Measurements from ENCODE around the gene WDR31.
A peak's percentile ranks its signal among the peaks of the same experiment; 100 is the strongest.

The WDR31 gene

DNA sequence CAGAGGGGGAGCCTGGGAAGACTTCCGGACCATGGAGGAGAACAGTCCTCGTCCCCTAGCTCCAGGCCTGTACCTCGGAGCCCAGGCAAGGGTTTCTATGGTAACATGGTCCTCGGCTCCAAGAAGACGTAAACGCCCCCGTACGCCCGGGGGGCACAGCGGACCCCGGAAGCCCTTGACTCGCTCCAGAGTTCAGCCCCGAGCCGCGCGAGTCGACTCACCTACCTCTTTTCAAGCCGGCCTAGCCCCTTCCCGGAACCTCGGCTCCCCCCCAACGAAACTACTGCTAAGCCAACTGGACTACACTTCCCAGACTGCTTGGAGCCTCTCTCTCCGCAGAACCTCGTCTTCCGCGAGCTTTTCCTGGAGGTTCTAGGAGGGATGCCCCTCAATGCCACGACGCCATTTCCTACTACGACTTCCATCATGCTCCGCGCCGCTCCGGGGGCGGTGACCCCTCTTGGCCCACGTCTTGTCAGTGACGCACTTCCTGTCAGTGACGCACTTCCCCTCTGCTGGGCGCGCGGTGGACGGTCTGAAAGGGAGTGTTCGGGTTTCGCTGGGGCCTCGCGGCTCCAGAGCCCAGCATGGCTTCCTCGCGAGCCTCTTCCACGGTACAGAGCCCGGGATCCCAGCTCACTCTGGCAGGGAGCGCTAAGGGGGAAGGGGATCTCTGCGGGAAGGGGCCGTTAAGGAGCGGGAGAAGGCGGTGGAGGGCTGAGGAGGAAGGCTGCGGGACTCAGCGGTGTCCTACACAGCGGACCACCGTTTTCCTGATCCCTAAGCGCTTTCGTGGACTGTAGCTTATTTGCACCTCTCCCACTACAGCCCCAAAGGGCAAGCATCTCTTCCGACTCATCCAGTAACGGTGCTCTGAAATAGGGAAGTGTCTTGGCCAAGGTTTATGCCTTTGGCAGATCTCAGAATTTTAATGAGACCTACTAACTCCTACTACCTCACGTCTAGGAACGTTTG is 64.6 kb downstream of the WDR31 start, which contains the start of the genes CDC26 and PRPF4:
CDC26 (minus strand) TSS at position 416 of the 975 bp plus-strand sequence. CDS start 3,065 bp downstream, outside the sequence.
PRPF4 (plus strand) TSS at position 502 of the 975 bp plus-strand sequence; CDS start at position 588, 86 bp downstream.
- peak; percentile 97 to 98 for DNase-seq
- H3K4me3 ChIP-seq, result peak within 1 kb of the TSS; percentile 87 to 93
- peak within 1 kb of the TSS; percentile 87 to 93 for H3K27ac ChIP-seq
- intact Hi-C loops (cut with DNase I; ENCODE audit: low total_unique reads), result loop anchor here (5.0 to 10.0 kb wide), 3 partner anchors 51 to 379 kb away; partner anchors contain the start of genes ALAD, FKBP15 and SLC31A1
- no peaks in the 10 kb centered on the region for H3K9me3 ChIP-seq
- TF ChIP-seq, protein P1, sequence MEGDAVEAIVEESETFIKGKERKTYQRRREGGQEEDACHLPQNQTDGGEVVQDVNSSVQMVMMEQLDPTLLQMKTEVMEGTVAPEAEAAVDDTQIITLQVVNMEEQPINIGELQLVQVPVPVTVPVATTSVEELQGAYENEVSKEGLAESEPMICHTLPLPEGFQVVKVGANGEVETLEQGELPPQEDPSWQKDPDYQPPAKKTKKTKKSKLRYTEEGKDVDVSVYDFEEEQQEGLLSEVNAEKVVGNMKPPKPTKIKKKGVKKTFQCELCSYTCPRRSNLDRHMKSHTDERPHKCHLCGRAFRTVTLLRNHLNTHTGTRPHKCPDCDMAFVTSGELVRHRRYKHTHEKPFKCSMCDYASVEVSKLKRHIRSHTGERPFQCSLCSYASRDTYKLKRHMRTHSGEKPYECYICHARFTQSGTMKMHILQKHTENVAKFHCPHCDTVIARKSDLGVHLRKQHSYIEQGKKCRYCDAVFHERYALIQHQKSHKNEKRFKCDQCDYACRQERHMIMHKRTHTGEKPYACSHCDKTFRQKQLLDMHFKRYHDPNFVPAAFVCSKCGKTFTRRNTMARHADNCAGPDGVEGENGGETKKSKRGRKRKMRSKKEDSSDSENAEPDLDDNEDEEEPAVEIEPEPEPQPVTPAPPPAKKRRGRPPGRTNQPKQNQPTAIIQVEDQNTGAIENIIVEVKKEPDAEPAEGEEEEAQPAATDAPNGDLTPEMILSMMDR (IDR thresholded peaks at IDR 0.05), result peak in 1 of 2 experiments; percentile 23
- peaks cover 0 to 28% (median 18%) of the 10 kb centered on the region in 4 donors for H3K4me1 ChIP-seq
- peaks cover 39 to 58% (median 54%) of the 10 kb centered on the region in 3 donors for H3K36me3 ChIP-seq
- no peaks in the 10 kb centered on the region for H3K27me3 ChIP-seq

DNA sequence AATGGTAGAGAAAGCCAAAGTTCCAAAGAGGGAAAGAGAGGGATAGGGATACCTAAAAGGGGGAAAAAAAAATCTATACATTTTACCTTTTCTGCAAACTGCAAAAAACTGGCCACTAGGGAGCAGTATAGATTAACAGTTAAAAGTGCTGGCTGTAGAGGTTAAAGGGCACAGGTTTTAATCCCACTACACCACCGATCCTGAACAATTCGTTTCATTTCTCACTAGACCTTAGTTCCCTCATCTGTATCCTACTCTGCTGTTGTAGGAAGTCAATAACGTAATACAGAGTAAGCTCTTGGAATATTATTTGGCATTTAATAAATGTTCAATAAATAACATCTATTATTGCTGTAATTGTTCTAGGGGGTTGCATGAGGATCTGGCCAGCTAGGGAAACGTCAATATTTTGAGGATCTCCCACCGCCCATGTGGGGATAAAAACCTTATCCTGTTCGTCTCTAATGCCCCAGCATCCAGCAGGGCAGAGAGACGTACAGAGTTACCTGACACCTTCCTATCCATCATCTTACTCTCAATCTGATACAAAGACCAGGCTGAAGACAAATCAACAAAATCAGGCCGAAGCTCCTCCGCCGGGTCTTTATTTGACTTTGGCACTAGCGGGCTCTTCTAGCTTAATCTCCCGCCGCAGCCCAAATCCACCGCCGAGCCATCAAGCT is 65.5 kb downstream of the WDR31 start:
- H3K27me3 ChIP-seq, result no peaks in the 10 kb centered on the region
- H3K4me1 ChIP-seq, result peaks cover 0 to 28% (median 18%) of the 10 kb centered on the region in 4 donors

DNA sequence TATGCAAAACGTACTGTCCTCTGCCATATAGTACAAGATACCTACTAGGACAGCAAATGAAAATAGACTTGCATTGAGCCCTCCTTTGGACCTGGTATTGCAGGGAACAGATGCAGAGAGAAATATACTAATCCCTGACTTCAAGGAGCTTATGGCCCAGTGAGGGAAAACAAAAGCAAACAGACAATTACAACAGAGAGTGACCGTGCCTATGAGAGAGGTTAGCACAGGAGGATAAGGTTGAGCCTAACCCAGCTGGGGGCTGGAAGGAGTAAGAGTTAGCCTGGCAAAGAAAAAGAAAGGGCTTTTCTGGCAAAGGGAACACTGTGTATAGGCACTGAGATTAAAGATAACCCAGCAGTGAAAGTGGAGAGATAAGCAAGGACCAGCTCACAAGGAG is 70.2 kb downstream of the WDR31 start:
- no peak for DNase-seq
- H3K27me3 ChIP-seq, result no peaks in the 10 kb centered on the region
- peaks cover 57 to 76% (median 57%) of the 10 kb centered on the region in 3 donors for H3K36me3 ChIP-seq
- no peak overlapping the region for H3K4me3 ChIP-seq
- intact Hi-C loops (cut with DNase I; ENCODE audit: low total_unique reads), result loop anchor here (10.0 kb wide), 2 partner anchors 45 to 385 kb away; partner anchors contain the start of genes FKBP15 and SLC31A1
- no peak overlapping the region for H3K27ac ChIP-seq
- H3K9me3 ChIP-seq, result no peaks in the 10 kb centered on the region
- H3K4me1 ChIP-seq, result peaks cover 0 to 8% (median 6%) of the 10 kb centered on the region in 4 donors
- TF ChIP-seq, protein P1 (IDR thresholded peaks at IDR 0.05), result no peak

More for the DNA sequence above, 65.5 kb downstream of the WDR31 start:
- H3K9me3 ChIP-seq, result no peaks in the 10 kb centered on the region
- TF ChIP-seq, protein P1 (IDR thresholded peaks at IDR 0.05), result peak; percentile 66 to 78
- intact Hi-C loops (cut with DNase I; ENCODE audit: low total_unique reads), result loop anchor here (5.0 to 10.0 kb wide), 3 partner anchors 50 to 380 kb away; partner anchors contain the start of genes ALAD, FKBP15 and SLC31A1
- H3K4me3 ChIP-seq, result peak overlapping the region; percentile 87 to 93
- DNase-seq, result no peak
- H3K36me3 ChIP-seq, result peaks cover 41 to 58% (median 54%) of the 10 kb centered on the region in 3 donors
- peak overlapping the region; percentile 87 to 93 for H3K27ac ChIP-seq

DNA sequence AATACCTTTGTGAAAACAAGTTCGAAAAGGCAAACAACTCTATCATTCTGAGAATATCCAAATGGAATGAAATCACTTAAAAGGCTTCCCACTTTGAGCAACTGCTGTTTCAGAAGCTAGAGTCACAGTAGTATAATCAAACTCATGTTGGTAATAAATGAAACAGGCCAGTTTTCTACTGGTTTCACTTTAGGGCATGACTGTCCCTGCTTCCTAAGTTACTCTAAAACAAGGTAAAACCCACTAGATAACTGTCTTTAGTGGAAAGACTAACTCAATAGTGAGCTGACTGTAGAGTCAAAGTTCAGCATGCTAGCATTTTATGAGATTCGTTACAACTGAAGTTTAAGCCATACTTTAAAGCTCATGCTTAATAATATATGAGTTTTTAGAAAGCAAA is 70.7 kb downstream of the WDR31 start:
- intact Hi-C loops (cut with DNase I; ENCODE audit: low total_unique reads), result no loop called here
- Histone ChIP-seq H3K4me3 (no peak overlapping the region), H3K27ac (no peak overlapping the region), H3K4me1 (peaks cover 0 to 5% (median 3%) of the 10 kb centered on the region in 4 donors), H3K27me3 (no peaks in the 10 kb centered on the region), H3K36me3 (peaks cover 57 to 76% (median 57%) of the 10 kb centered on the region in 3 donors), H3K9me3 (no peaks in the 10 kb centered on the region)
- no peak for DNase-seq
- TF ChIP-seq, protein P1 (IDR thresholded peaks at IDR 0.05), result no peak

DNA sequence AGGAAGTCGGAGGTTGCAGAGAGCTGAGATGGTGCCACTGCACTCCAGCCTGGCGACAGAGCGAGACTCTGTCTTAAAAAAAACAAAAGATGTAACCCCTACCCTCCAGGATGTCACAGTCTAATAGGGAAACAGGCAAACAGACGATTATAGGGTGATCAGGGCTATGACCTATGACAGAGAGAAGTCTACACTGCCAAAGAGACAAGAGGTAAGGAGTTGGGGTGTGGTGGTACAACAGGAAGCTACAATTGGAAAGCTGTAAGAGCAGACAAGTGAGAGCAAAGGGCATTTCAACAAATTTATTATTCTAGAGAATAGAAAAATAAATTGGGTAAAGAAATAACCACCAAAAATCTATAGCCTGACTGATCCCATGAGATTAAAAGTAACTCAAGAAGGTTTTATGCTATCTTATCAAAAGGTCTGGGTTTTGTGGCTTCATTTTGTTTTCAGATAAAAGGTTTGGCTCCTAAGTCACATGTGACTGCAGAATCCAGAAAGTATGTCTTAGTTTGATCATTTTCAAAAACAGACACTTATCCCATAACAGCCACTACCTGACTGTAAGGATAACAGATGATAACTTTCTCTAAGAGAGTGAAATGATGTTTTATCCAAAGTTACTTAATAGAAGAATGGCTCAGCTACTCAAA is 72.0 kb downstream of the WDR31 start:
- H3K27ac ChIP-seq, result no peak overlapping the region
- no peak overlapping the region for H3K4me3 ChIP-seq
- H3K36me3 ChIP-seq, result peaks cover 55 to 76% (median 57%) of the 10 kb centered on the region in 3 donors
- H3K9me3 ChIP-seq, result no peaks in the 10 kb centered on the region
- intact Hi-C loops (cut with DNase I; ENCODE audit: low total_unique reads), result no loop called here
- no peaks in the 10 kb centered on the region for H3K4me1 ChIP-seq
- DNase-seq, result no peak
- H3K27me3 ChIP-seq, result no peaks in the 10 kb centered on the region
- TF ChIP-seq, protein P1 (IDR thresholded peaks at IDR 0.05), result no peak

Data from tibial artery (tissue), 4 donors.